GM18519 (cell line): Measurements from ENCODE around the gene ARHGAP18.
"Not testable (repeated sequence)": the region's sequence is repeated elsewhere in the genome, so short reads cannot be mapped to it uniquely, and the experiment has no call there.

Source experiments
- ATAC-seq: cut with Tn5 transposase; IDR thresholded peaks from one replicate; pipeline ENCODE4 v1.9.1; 2021; ENCODE audit warnings: mild to moderate bottlenecking, moderate library complexity; ENCODE audit not compliant: unreplicated experiment, low FRiP score

ARHGAP18 gene

GRCh38 chr6:129598244-129599187 is 111.5 kb downstream of the ARHGAP18 start:
- ATAC-seq = peak; percentile 44

GRCh38 chr6:129597023-129597713 is 112.8 kb downstream of the ARHGAP18 start:
- no peak for ATAC-seq

- no peak for ATAC-seq
Observed at GRCh38 chr6:129596522-129596921, 113.5 kb downstream of the ARHGAP18 start.

GRCh38 chr6:129593233-129593564 is 116.8 kb downstream of the ARHGAP18 start:
- ATAC-seq = no peak

GRCh38 chr6:129592516-129593232 is 117.3 kb downstream of the ARHGAP18 start:
- ATAC-seq = no peak

GRCh38 chr6:129590408-129591022 is 119.5 kb downstream of the ARHGAP18 start:
- no peak for ATAC-seq

GRCh38 chr6:129586815-129587214 is 123.2 kb downstream of the ARHGAP18 start:
- ATAC-seq = no peak

GRCh38 chr6:129583866-129584265 is 126.1 kb downstream of the ARHGAP18 start:
- no peak for ATAC-seq

- no peak for ATAC-seq
Observed at GRCh38 chr6:129578315-129578714, 131.7 kb downstream of the ARHGAP18 start.

- ATAC-seq = no peak
Observed at GRCh38 chr6:129577691-129578090, 132.3 kb downstream of the ARHGAP18 start.

GRCh38 chr6:129576456-129576855 is 133.5 kb downstream of the ARHGAP18 start:
- ATAC-seq = no peak

GRCh38 chr6:129575378-129576118 is 134.4 kb downstream of the ARHGAP18 start:
- ATAC-seq = no peak

GRCh38 chr6:129574605-129575004 is 135.4 kb downstream of the ARHGAP18 start:
- not testable (repeated sequence) for ATAC-seq

- ATAC-seq = not testable (repeated sequence)
Observed at GRCh38 chr6:129570929-129571328, 139.0 kb downstream of the ARHGAP18 start.

GRCh38 chr6:129568015-129568414 is 142.0 kb downstream of the ARHGAP18 start:
- no peak for ATAC-seq

- ATAC-seq = no peak
Observed at GRCh38 chr6:129567374-129567773, 142.6 kb downstream of the ARHGAP18 start.

- no peak for ATAC-seq
Observed at GRCh38 chr6:129565811-129566210, 144.2 kb downstream of the ARHGAP18 start.

GRCh38 chr6:129565366-129565765 is 144.6 kb downstream of the ARHGAP18 start:
- no peak for ATAC-seq

- no peak for ATAC-seq
Observed at GRCh38 chr6:129558248-129558647, 151.7 kb downstream of the ARHGAP18 start.
